DLD1 (cell line): Measurements from ENCODE around the gene LBHD1.
"Not testable (repeated sequence)": the region's sequence is repeated elsewhere in the genome, so short reads cannot be mapped to it uniquely, and the experiment has no call there.

Experiments
- in situ Hi-C: cut with HindIII; loops from 2 replicates; pipeline ENCODE4 v1.10.0; 2017; ENCODE audit warnings: low sequenced_read_pairs

LBHD1 gene

DNA sequence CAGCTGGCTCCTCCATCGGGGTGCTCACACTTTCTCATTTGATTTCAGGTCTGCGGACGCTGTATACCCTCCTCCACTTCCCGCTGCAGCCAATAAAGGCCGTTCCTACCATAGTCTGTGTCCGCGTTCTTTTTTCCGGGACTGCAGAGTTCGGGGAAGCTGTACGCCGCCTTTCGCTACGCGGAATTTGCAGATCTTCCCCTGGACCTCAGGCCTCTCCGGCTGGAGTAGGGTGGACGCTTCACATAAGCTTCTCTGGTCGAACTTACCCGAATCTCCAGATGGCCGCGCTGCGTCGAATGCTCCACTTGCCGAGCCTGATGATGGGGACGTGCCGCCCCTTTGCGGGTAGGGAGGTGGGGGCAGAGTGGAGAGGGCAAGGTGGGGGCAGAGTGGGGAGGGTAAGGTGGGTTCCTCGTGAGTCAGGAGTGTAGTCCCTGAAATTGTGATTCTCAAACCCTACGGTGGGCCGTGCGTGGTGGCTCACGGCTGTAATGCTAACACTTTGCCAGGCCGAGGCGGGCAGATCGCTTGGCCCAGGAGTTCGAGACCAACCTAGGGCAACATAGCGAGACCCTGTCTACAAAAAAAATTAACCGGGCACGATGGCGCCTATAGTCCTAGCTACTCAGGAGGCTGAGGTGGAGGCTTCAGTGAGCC is 6.3 kb downstream of the LBHD1 start:
- in situ Hi-C loops = no loop called here

DNA sequence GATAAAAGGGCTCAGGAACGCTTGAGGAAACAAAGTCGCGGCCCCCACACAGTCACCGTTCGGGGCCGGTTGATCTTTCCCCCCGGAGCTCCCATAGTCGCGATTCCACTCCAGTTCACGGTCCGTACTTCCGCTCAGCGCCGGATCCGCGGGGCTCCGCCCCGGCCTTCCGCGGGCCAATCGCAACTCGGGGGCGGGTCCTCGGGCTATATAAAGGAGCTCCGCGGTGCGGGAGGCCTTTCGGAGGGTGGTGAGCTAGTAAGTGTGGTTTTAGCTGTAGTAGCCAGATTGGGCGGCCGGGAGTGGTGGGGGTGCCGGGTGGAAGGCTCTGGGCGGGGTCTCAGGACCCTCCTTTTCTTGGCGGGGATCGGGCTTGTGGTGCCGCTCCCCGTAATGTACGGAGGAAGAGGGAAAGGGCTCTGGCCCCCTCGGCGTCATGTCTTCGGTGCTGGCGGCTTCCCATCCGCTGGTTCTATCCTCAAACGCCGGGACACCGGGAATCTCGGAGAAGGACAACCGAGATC is 6.9 kb downstream of the LBHD1 start, which contains the start of the genes C11orf98 and CSKMT:
Gene C11orf98 (minus strand): TSS at position 136 of the 524 bp plus-strand sequence. CDS start 41 bp downstream, at position 95.
Gene CSKMT (plus strand): TSS at position 238 of the 524 bp plus-strand sequence. CDS start 568 bp downstream, outside the sequence.
- in situ Hi-C loops = no loop called here

DNA sequence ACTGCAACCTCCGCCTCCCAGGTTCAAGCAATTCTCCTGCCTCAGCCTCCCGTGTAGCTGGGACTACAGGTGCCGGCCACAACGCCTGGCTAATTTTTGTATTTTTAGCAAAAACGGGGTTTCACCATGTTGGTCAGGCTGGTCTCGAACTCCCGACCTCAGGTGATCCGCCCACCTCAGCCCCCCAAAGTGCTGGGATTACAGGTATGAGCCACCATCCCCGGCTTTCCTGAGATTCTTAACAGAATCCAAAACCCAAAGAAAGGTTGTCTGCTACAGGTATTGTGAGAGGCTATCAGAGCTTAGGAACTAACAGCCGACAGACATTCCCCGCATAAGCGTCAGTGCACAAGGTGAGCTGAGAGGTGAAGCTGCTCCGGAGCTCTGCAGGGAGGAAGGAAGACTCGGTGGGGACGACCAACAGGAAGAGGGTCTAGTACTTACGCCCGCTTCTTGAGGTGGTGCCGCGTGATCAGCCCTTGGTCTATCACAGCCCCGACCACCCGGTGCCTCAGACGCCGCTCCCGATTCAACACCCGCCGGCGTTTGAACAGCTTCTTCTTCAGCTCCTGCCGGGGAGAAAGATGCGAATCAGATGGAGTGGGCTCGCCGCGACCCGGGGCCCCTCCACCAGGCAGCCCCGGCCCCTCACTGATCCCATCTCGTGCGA is 7.5 kb downstream of the LBHD1 start:
- in situ Hi-C loops = no loop called here

DNA sequence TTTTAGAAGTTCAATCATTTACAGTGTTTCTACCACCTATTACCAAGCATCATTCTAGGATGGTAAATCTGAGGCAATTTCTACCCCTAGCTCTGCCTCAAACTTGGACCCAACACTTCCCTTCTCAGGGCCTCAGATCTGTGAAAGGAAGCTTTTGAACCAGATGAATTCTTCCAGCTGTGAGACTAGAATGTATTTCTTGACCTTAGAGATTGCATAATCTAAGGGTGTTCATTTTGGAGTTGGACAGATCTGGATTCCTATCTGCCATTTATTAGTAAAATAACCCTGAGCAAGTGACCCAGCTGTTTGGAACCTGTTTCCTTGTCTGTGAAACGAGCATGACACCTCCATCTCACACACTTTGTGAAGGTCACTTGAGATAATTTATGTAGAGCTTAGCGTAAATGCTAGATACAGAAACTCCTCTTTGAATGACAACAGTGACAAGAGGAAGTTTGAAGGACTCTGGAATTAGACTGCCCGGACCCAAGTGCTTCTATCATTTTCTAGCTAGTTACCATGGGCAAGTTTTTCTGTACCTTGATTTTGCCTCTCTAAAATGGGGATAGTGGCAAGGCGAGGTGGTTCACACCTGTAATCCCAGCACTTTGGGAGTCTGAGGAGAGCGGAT is 15.2 kb downstream of the LBHD1 start:
- in situ Hi-C loops = no loop called here

DNA sequence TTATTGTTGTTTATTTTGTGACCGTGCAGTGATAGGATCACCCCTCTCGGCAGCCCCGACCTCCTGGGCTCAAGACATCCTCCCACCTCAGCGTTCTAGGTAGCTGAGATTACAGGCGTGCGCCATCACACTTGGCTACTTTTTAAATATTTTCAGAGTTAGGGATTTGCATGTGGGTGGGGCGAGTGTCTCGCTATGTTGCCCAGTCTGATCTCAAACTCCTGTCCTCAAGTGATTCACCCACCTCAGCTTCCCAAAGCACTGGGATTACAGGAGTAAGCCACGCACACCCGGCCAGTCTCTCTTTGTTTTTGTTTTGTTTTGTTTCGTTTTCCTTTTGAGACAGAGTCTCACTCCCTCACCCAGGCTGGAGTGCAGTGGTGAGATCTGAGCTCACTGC is 17.8 kb downstream of the LBHD1 start:
- in situ Hi-C loops = no loop called here

DNA sequence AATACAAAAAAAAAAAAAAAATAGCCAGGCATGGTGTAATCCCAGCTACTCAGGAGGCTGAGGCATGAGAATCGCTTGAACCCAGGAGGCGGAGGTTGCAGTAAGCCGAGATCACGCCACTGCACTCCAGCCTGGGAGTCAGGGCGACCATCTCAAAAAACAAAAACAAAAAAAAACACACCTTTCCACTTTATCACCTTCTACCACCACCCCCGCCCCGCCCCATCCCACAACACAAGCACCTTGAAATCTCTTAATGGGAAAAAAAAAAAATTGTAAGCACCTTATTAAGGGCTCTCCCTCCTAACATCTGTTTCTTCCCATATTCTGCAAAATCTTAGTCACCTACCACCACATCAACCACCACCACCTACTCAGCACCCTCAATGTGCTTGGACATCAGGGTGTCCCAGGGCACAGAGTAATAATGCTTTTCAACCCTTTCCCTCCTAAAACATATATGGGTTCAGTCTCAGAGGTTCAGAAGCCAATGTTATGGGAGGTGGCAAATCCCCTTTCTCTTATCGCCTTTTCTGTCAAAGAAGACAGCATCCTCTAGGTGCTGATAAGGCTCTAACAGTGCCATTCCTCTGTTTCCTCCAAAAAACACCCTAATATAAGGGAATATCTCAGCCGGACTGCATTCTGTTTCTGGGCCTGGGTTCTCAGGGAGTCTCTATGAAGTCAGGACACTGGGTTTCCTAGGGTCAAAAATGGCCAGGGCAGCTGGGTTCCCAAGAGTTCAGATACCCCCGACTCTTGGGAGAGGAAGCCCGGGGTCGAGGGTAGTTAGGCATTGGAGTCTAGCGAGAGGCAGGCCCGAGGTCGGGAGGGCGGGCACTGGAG is 19.7 kb downstream of the LBHD1 start:
- in situ Hi-C loops = no loop called here

DNA sequence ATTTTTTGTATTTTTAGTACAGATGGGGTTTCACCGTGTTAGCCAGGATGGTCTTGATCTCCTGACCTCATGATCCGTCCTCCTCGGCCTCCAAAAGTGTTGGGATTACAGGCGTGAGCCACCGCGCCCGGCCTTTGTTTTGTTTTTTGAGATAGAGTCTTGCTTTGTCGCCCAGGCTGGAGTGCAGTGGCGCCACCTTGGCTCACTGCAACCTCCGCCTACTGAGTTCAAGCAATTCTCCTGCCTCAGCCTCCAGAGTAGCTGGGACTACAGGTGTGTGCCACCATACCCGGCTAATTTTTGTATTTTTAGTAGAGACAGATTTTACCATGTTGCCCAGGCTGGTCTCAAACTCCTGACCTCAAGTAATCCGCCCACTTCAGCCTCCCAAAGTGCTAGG is 21.8 kb downstream of the LBHD1 start:
- in situ Hi-C loops = not testable (repeated sequence)

DNA sequence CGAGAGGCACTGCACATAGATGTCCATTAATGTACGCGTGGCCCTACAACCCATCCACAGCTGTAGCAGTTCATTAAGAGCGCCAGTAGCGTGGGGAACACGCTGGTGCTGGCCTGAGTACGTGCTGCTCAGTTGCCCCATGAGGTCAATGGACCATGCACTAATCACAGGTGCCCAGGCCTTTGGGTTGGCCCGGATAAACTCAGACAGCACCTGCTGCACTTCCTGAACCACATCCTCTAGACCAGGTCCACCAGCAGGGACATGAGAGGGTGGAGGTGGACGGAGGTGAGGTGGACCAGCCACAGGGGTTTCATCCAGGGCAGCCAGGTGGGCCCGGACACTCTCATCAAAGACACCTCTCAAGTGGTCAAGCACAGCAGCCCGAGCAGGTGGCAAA is 22.6 kb downstream of the LBHD1 start:
- in situ Hi-C loops = no loop called here

DNA sequence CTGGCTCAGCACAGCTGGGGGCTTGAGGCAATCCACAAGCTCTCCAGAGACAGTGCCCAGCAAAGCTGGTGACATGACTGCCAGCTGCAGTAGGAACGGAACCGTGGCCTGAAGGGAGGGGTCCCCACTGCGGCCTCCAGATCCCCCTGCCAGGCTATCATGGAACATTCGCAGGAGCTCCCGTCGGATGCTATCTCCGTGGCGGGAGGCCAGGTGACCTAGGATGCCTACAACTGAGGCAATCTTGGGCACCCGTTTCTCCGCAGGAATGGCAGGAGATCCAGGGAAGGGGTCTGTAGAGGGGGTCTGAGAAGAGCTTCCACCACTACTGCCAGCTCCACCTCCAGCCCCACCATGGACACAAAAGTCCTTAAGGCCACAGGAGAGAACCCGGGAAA is 23.1 kb downstream of the LBHD1 start:
- in situ Hi-C loops = no loop called here

DNA sequence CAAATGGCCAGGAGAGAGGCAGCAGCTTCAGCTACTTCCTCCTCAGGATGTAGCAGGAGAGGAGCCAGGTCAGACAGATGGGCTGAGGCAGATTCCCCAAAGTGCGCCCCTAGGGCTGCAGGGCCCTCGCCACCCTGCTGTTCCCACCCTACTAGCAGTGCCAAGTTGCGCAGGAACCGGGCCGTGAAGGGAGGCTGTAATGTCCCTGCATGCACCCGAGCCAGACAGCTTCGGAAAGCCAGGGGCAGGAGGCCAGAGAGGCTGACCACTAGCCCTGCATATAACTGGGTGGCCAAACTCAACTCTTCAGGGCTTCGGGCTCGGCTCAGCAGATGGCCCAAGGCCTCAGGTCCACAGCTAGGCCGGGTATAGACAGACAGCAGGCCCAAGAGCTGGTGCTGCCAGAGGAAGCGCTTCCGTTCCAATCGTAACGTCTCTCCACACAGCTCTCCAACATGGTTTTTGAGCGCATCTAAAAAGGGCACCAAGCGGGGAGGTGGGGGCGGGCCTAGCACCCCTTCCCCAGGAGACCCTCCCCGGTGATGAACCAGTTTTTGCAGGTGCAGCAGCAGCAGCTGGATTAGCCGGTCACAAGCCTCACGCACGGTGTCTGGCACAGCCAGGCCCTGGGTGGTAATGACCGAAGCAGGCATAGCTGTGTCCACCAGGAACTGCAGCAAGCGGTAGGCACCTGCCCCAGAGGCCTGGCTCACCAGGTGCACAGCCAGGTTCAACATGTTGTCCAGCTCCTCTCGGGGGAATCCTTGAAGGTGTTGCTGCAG is 23.7 kb downstream of the LBHD1 start:
- in situ Hi-C loops = no loop called here

DNA sequence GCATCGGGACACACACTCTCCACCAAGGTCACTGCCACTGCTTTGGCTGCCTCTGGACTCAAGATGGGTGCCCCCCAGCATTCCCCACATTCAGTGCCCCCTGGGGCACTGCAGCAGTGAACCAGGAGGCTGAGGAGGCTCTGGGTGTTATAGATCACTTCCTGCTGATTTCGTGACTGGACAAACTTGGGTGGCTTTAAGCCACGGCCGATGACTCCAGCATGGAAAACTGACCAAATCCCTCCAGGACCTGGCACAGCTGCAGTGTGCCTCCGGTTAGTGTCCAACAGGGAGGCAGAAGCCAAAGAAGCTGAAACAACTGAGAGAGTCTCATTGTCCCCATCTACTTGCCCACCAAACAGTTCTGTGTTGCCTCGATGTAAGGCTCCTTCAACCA is 24.5 kb downstream of the LBHD1 start:
- in situ Hi-C loops = no loop called here

DNA sequence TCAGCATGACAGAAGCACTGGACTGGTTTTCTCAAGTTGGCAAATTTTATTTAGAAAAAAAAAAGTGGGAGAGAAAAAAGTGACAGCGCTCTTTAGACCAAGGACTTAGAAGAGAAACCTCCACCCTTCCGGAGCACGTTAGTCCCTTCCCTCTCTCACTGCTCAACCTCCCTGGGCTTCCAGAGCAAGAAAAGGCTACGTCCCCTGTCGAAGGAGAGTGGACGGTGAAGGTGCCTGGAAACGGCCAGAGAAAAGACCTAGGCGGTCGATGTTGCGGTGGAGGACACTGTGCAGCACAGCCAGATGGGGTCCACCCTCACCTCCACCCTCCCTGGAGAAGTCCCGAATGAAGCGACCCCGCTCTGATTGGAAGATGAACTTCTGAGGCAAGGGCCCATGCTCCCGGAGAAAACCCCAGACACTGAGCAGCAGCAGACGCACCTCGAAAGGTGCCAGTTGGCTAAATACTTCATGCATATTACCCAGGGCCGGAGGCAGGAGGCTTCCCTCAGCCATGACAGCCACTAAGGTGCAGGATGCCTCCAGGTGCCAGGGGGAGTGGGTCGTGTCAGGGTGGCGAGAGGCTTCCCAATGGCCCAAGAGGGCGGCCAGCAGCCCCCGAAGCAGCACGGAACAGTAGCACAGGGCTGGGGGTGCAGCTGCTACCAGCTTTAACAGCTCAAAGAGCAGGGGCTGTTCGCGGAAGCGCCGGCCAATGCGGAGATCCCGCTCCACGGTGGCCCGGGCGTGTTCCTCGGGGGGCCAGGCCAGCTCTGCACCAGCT is 25.1 kb downstream of the LBHD1 start:
- in situ Hi-C loops = no loop called here

DNA sequence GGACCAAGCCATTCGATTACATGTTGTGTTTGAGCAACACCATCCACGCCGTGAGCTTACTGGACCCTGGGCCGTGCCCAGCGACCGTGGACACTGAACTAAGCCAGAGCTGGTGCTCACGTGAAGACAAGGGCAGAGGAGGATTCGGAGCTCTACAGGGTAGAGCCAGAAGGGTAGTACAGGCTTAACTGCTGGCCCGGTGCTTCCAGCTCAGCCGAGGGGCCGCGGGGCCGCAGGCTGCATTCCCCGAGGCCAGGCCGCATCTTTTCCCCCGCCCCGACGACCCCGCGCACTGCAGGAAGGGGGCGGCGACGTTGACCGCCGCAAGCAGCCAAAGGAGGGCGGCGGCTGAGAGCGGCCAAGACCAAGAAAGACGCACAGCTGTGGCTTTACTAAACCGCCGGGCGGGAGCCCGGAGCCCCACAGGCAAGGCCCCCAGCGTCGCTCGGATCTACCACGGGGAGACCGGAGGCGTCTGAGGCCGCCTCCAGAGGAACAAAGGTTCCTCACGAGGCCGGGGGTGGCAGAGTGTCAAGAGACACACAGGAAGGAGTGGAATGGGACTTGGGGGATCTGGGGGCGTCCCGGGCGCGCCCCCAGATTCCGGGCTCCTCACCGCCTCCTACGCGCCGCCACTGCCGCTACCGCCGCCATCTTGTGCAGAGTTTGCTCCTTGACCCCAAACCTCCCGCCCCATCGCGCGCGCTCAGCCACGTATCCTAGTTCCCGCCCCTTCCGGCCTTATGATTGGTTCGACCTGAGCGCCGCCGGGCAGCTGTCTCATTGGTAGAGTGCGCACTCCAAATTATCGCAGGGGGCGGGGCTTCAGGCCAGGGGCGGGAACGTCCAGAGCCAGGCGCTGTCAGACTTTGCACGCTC is 25.9 kb downstream of the LBHD1 start, which contains the start of gene GANAB:
Gene GANAB (minus strand): TSS at position 668 of the 879 bp plus-strand sequence. CDS start 14 bp downstream, at position 654.
- in situ Hi-C loops = no loop called here

DNA sequence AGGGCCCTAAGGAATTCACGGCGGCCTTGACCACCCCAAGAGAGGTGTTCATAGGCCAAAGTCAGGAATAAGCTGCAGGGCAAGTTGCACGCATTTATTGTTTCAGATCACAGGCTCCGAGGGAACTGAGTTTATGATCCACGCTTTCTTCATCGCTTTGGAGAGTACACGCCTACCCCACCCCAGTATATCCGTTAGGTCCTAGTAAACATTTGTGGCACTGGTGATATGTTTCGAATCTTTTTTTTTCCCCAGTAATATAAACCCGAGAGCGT is 26.5 kb downstream of the LBHD1 start:
- in situ Hi-C loops = no loop called here

DNA sequence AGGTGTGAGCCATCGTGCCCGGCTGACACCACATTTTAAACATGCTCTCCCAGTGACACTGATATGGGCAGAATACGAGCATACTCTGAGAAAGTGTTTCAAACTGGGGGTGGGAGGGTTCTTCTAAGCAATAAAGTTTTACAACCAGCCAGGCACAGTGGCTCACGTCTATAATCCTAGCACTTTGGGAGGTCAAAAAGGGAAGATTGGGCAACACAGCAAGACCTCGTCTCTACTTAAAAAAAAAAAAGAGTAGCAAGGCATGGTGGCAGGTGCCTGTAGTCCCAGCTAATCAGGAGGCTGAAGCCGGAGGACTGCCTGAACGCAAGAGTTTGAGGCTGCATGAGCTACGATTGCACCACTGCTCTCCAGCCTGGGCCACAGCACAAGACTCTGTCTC is 27.8 kb downstream of the LBHD1 start:
- in situ Hi-C loops = no loop called here

DNA sequence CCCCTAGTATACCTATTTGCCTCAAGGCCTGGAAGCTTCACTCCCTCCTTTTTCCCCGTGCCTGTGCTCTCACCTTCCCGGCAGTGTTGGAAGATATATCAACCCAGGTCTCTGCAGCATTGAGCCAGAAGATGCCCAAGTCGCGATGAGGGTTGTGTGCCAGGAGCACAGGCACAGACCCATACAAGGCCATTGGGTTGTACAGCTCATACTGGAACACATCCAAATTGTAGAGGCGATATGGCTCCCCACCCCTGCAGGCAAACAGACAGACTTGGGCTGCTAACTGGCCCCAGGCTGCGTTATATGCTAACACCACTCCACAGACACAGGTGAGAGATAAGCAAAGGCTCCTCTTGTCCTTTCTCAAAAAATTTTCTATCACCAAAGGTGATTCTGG is 39.6 kb downstream of the LBHD1 start:
- in situ Hi-C loops = no loop called here

DNA sequence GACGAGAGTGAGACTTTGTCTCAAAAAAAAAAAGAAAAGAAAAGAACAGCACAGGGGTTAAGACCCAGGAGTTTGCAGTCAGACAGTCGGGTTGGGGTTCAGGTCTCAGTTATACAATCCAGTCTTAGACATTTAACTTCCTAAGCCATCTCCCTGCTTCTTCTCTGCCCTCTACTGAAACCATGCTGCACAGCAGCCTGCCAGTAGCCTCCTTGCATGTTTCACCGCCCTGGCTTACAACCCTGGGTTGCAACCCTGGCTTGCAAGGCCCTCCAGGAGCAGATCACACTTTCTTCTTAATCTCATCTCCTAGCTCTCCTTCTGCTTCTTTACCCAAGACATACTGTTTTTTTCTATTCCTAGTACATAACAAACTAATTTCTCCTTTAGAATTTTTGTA is 44.4 kb downstream of the LBHD1 start:
- in situ Hi-C loops = no loop called here

DNA sequence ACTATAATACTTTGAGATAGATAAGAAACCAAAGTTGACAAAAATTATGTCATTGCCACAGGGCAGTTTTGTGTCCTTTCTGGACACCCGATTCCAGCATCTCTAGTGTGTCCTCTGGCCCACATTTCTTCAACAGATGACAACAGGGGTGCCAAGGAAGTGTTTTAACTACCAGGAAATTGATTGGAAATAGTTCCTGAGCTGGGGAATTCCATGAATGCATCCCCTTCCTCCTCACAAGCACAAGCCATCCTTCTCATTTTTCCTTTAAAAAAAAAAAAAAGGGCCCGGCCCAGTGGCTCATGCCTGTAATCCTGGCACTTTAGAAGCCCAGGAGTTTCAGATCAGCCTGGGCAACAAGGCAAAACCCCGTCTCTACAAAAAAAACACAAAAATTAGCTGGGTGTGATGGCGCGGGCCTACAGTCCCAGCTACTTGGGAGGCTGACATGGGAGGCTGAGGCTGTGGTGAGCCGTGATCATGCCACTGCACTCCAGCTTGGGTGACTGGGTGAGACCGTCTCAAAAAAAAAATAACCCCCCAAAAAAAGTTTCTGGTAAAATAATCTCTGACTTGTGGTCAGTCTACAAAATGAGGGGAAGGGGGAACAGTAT is 49.5 kb downstream of the LBHD1 start:
- in situ Hi-C loops = no loop called here
